Kidney epithelial cell (primary cell): Measurements from ENCODE around the gene FBXL14. TPM values are rescaled to one million over a fixed set of nuclear protein-coding genes. Genes with fewer than 3 reads are reported as not detected.
A peak's percentile ranks its signal among the peaks of the same experiment; 100 is the strongest.

Source experiments
- DNase-seq: peaks from one replicate; pipeline ENCODE4 v3.0.0-alpha.2; 2010; ENCODE audit warnings: low read depth
- H3K27me3 ChIP-seq: 2 replicates; pipeline ENCODE4 v1.6.0; 2011; ENCODE audit warnings: low read length; ENCODE audit not compliant: control insufficient read depth, insufficient read depth
- H3K36me3 ChIP-seq: 2 replicates; pipeline ENCODE4 v1.5.1; 2011; ENCODE audit warnings: low read length; ENCODE audit not compliant: control insufficient read depth, insufficient read depth
- H3K4me3 ChIP-seq: 2 replicates; pipeline ENCODE4 v1.5.1; 2011; ENCODE audit warnings: low read depth, mild to moderate bottlenecking, control low read depth, low read length
- CTCF ChIP-seq: IDR thresholded peaks from 2 replicates; pipeline ENCODE4 v1.5.1; 2011; ENCODE audit warnings: mild to moderate bottlenecking, moderate library complexity, low read length, control low read depth, inconsistent platforms; ENCODE audit not compliant: insufficient read depth, poor library complexity, severe bottlenecking
- total RNA-seq: library from RNA; depleted of rRNA; stranded (reverse); fragments of >200 nt; gene quantifications from 2 replicates; pipeline ENCODE4 v1.2.3, GENCODE V29; 2015

The FBXL14 gene
- total RNA-seq, 1 donor from 2014 or later = 17.1 TPM

- no peak for DNase-seq
- Histone ChIP-seq H3K27me3 (peaks cover 19% of the 10 kb centered on the region), H3K4me3 (no peak overlapping the region), H3K36me3 (no peaks in the 10 kb centered on the region)
- TF ChIP-seq CTCF = no peak
Observed at GRCh38 chr12:1633459-1633858, 39.1 kb upstream of the FBXL14 start.

GRCh38 chr12:1632702-1633101 lies 38.3 kb upstream of the FBXL14 start:
- H3K27me3 ChIP-seq = peaks cover 19% of the 10 kb centered on the region

GRCh38 chr12:1630827-1631591 lies 36.6 kb upstream of the FBXL14 start:
- Histone ChIP-seq H3K27me3 (peaks cover 19% of the 10 kb centered on the region), H3K4me3 (no peak overlapping the region), H3K36me3 (no peaks in the 10 kb centered on the region)
- TF ChIP-seq CTCF = no peak
- no peak for DNase-seq

More at GRCh38 chr12:1632702-1633101, 38.3 kb upstream of the FBXL14 start:
- Histone ChIP-seq H3K36me3 (no peaks in the 10 kb centered on the region), H3K4me3 (no peak overlapping the region)
- DNase-seq = no peak
- TF ChIP-seq CTCF = no peak

- peak overlapping the region; percentile 36 for H3K4me3 ChIP-seq
- peaks cover 19% of the 10 kb centered on the region for H3K27me3 ChIP-seq
- peak; percentile 40 for TF ChIP-seq CTCF
- no peak for DNase-seq
- no peaks in the 10 kb centered on the region for H3K36me3 ChIP-seq
Observed at GRCh38 chr12:1630133-1630826, 35.9 kb upstream of the FBXL14 start.

GRCh38 chr12:1629338-1630132 lies 35.2 kb upstream of the FBXL14 start:
- DNase-seq = no peak
- H3K4me3 ChIP-seq = peak overlapping the region; percentile 36
- H3K27me3 ChIP-seq = peaks cover 19% of the 10 kb centered on the region
- peak; percentile 33 for TF ChIP-seq CTCF
- H3K36me3 ChIP-seq = no peaks in the 10 kb centered on the region
